ENCODE measurements around the gene C10orf90.

Gene C10orf90

DNA sequence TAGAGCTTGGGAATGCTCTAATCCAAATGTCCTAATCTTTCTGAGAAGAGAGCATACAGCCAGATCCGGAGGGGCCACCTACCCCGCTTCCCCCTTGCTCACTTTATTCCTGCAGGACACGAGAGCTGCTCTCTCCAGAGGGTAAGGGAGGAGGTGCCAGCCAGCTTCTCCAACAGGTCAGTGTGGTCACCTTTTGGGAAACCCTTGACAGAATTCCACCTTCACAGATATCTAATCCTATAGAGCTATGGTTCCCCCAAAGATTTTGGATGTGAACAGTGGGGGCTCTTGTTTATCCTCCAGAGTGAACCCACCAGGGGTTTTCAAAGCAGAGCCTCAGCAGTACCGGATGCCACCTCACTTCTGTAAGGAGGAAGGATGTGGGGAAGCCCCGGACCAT is 34.6 kb upstream of the C10orf90 start:
- no peak for TF ChIP-seq FOXM1 (IDR thresholded peaks at IDR 0.05; ENCODE audit: borderline replicate concordance)
- TF ChIP-seq, protein P1, sequence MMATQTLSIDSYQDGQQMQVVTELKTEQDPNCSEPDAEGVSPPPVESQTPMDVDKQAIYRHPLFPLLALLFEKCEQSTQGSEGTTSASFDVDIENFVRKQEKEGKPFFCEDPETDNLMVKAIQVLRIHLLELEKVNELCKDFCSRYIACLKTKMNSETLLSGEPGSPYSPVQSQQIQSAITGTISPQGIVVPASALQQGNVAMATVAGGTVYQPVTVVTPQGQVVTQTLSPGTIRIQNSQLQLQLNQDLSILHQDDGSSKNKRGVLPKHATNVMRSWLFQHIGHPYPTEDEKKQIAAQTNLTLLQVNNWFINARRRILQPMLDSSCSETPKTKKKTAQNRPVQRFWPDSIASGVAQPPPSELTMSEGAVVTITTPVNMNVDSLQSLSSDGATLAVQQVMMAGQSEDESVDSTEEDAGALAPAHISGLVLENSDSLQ (IDR thresholded peaks at IDR 0.05): no peak
- no peak for TF ChIP-seq LEF1 (IDR thresholded peaks at IDR 0.05; ENCODE audit: borderline replicate concordance)
- DNase-seq (ENCODE audit: extremely low spot score): no peak
- ChIA-PET POLR2A (no interaction called here), CTCF (no interaction called here)

DNA sequence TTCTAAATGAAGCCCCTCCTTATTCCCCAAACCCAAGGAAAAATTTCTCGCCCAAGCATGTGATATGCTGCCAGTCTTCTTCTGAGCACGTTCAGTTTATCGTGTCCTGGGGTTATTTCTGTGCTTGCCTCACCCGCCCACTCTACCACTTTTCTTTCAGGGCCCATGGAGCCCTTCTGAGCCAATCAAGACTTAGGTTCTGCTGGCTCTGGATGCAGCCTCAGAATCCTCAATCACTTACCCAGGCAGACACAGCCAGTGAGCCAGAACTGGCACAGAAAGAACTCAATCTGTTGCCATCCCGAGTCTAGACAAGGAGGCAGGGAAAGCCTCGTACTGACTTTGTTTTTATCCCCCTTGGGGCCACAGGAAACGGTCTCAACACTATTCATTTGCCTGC is 34.2 kb upstream of the C10orf90 start:
- ChIA-PET POLR2A (no interaction called here), CTCF (no interaction called here)

DNA sequence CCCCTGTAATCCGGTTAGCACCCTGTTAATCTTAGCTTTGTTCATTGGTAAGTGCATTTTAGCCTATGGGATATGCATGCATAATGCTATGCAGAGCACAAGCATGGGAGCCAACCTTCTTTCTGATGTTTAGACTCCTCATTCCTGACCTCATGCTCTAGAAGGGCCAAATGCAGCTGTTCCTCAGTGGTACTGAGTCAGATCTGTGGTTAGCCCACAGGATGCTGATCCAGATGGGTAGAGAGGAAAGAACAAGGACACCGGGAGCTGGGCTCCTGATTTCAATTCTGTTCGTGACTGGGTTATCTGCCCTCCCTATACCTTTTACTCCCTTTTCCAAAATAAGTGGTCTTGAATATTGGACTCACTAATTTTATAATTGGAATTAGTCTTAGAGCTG is 31.7 kb upstream of the C10orf90 start:
- no peak for TF ChIP-seq L3MBTL2 (conservative IDR thresholded peaks at IDR 0.05)
- no peak for TF ChIP-seq NFRKB (IDR thresholded peaks at IDR 0.05)
- no peak for TF ChIP-seq BHLHE40 (IDR thresholded peaks at IDR 0.05; ENCODE audit: borderline replicate concordance)
- TF ChIP-seq LEF1 (IDR thresholded peaks at IDR 0.05; ENCODE audit: borderline replicate concordance): no peak
- no peak for TF ChIP-seq ELF4 (IDR thresholded peaks at IDR 0.05)
- TF ChIP-seq FOXK2 (IDR thresholded peaks at IDR 0.05): no peak
- ChIA-PET POLR2A (no interaction called here), CTCF (no interaction called here)
- DNase-seq (ENCODE audit: extremely low spot score): no peak

More for the DNA sequence above, 34.2 kb upstream of the C10orf90 start:
- no peak for TF ChIP-seq CTBP1 (IDR thresholded peaks at IDR 0.05; ENCODE audit: borderline replicate concordance)
- no peak for TF ChIP-seq L3MBTL2 (conservative IDR thresholded peaks at IDR 0.05)
- TF ChIP-seq, protein P1 (IDR thresholded peaks at IDR 0.05): no peak
- no peak for TF ChIP-seq HDGF (IDR thresholded peaks at IDR 0.05; ENCODE audit: borderline replicate concordance)
- no peak for TF ChIP-seq FOXK2 (IDR thresholded peaks at IDR 0.05)
- TF ChIP-seq BHLHE40 (IDR thresholded peaks at IDR 0.05; ENCODE audit: borderline replicate concordance): no peak
- TF ChIP-seq TARDBP (IDR thresholded peaks at IDR 0.05): no peak
- TF ChIP-seq SUZ12 (IDR thresholded peaks at IDR 0.05): no peak
- no peak for TF ChIP-seq ZNF384 (IDR thresholded peaks at IDR 0.05)
- TF ChIP-seq ELF4 (IDR thresholded peaks at IDR 0.05): no peak
- TF ChIP-seq SP1 (IDR thresholded peaks at IDR 0.05): no peak
- TF ChIP-seq LEF1 (IDR thresholded peaks at IDR 0.05; ENCODE audit: borderline replicate concordance): no peak
- no peak for DNase-seq (ENCODE audit: extremely low spot score)

DNA sequence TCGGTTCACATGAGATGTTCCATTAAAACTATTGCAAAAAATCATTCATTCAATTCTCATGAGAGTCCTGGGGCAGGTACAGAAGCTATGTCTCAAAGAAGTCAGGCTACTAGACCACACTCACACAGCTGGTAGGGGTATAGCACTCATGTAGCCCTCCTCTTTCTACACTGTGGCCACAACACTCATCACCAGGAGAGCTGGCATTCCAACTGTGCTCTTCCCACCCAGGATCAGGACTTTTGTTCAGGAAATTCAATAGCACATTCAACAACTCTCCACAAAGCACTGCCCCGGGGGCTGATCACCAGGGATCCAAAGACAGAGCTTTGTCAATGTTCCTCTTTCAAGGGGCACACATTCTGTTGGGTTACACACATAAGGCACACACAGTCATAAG is 31.0 kb upstream of the C10orf90 start:
- peak; percentile 2 for DNase-seq (ENCODE audit: extremely low spot score)
- ChIA-PET POLR2A (no interaction called here), CTCF (no interaction called here)
- no peak for TF ChIP-seq ARNT (IDR thresholded peaks at IDR 0.05)

DNA sequence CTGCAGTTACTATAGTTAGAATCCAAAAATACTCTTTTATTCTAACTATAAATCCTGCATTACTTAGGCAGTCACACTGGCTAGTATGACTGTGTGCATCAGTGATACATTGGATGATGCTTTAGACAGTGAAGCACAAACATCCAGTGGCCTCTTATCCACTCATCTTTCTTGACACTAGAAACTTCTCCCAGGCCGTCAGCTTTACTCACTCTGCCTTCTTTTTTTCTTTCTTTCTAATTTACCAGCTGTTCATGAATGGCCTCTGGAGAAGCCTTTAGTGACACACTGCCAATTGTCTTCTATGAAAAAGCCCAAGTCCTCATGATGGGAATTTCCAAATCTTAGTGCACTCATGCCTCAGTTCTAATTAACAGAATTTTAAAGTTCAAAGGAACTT is 26.2 kb upstream of the C10orf90 start:
- peak; percentile 3 for DNase-seq (ENCODE audit: extremely low spot score)
- CTCF ChIA-PET: no interaction called here
- POLR2A ChIA-PET: no interaction called here
- no peak for TF ChIP-seq FOXA1 (IDR thresholded peaks at IDR 0.05)
- no peak for TF ChIP-seq SP1 (IDR thresholded peaks at IDR 0.05)
- TF ChIP-seq NFRKB (IDR thresholded peaks at IDR 0.05): no peak
- no peak for TF ChIP-seq FOXK2 (IDR thresholded peaks at IDR 0.05)
- no peak for TF ChIP-seq HDGF (IDR thresholded peaks at IDR 0.05; ENCODE audit: borderline replicate concordance)
- no peak for TF ChIP-seq ARNT (IDR thresholded peaks at IDR 0.05)
- no peak for TF ChIP-seq ZNF384 (IDR thresholded peaks at IDR 0.05)
- no peak for TF ChIP-seq TARDBP (IDR thresholded peaks at IDR 0.05)
- TF ChIP-seq CTBP1 (IDR thresholded peaks at IDR 0.05; ENCODE audit: borderline replicate concordance): no peak
- TF ChIP-seq L3MBTL2 (conservative IDR thresholded peaks at IDR 0.05): no peak
- no peak for TF ChIP-seq FOXM1 (IDR thresholded peaks at IDR 0.05; ENCODE audit: borderline replicate concordance)
- TF ChIP-seq BHLHE40 (IDR thresholded peaks at IDR 0.05; ENCODE audit: borderline replicate concordance): no peak
- TF ChIP-seq, protein P1 (IDR thresholded peaks at IDR 0.05): no peak
- TF ChIP-seq LEF1 (IDR thresholded peaks at IDR 0.05; ENCODE audit: borderline replicate concordance): no peak
- no peak for TF ChIP-seq ELF4 (IDR thresholded peaks at IDR 0.05)

DNA sequence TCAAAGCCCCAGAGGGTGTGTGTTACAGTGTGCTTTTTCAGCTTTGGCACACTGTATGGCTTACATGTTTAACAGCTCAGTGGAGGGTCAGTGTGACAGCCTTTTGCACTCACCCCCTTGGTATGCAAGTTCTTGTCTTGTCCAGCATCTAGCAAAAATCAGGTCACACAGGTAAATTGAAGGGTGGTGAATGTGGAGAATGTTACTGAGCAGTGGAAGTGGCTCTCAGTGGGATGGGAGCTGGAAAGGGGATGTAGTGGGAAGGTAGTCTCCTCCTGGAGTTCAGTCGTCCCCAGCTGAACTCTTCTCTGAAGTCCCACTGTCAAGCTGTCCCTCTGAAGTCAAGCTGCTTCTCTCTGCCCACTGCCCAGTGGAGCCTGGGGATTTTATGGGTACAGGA is 21.0 kb upstream of the C10orf90 start:
- CTCF ChIA-PET: no interaction called here
- TF ChIP-seq ELF4 (IDR thresholded peaks at IDR 0.05) (no peak), SUZ12 (IDR thresholded peaks at IDR 0.05) (no peak)
- POLR2A ChIA-PET: no interaction called here
- DNase-seq (ENCODE audit: extremely low spot score): no peak

DNA sequence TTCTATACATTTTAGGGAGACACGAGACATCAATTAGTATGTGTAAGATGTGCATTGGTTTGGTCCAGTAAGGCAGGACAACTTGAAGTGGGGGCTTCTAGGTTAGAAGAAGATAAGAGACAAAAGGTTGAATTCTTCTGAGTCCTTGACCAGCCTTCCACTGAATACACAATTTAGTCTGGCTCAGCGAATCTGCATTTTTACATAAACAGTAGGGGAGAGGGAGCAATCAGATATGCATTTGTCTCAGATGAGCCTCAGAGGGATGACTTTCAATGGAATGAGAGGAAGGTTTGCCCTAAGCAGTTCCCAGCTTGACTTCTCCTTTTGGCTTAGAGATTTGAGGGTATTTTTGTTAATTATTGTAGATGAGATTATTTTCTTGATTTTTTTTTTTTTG is 20.0 kb upstream of the C10orf90 start:
- DNase-seq (ENCODE audit: extremely low spot score): no peak
- TF ChIP-seq ELF4 (IDR thresholded peaks at IDR 0.05) (no peak), SP1 (IDR thresholded peaks at IDR 0.05) (no peak), ARNT (IDR thresholded peaks at IDR 0.05) (no peak), CTBP1 (IDR thresholded peaks at IDR 0.05; ENCODE audit: borderline replicate concordance) (no peak), NFRKB (IDR thresholded peaks at IDR 0.05) (no peak), L3MBTL2 (conservative IDR thresholded peaks at IDR 0.05) (no peak), FOXM1 (IDR thresholded peaks at IDR 0.05; ENCODE audit: borderline replicate concordance) (no peak), BHLHE40 (IDR thresholded peaks at IDR 0.05; ENCODE audit: borderline replicate concordance) (no peak), SUZ12 (IDR thresholded peaks at IDR 0.05) (no peak), ZNF384 (IDR thresholded peaks at IDR 0.05) (no peak), TARDBP (IDR thresholded peaks at IDR 0.05) (no peak), FOXK2 (IDR thresholded peaks at IDR 0.05) (no peak), HDGF (IDR thresholded peaks at IDR 0.05; ENCODE audit: borderline replicate concordance) (no peak), LEF1 (IDR thresholded peaks at IDR 0.05; ENCODE audit: borderline replicate concordance) (no peak), FOXA1 (IDR thresholded peaks at IDR 0.05) (no peak)
- TF ChIP-seq, protein P1 (IDR thresholded peaks at IDR 0.05): no peak
- ChIA-PET CTCF (no interaction called here), POLR2A (no interaction called here)

All from HEK293T (cell line).